ENCODE data around the gene IGF2R.

GRCh38 chr6:160154471-160154870, 185.6 kb downstream of the IGF2R start:
- TF ChIP-seq CTCF (IDR thresholded peaks at IDR 0.05; ENCODE audit: low read depth, low read length, poor library complexity, severe bottlenecking) (no peak), EZH2phosphoT487 (IDR thresholded peaks at IDR 0.05; ENCODE audit: borderline replicate concordance, low read length) (no peak)
